ENCODE results near the gene PRKAG3. TPM values are rescaled to one million over a fixed set of nuclear protein-coding genes. Genes with fewer than 3 reads are reported as not detected.

Gene PRKAG3
- total RNA-seq, 1 donor from 2014 or later = 2.9 TPM

GRCh38 chr2:218826791-218827190 is 4.8 kb downstream of the PRKAG3 start:
- DNase-seq (ENCODE audit: low spot score in 2 of 2, unreplicated experiment in 2 of 2) = no peak
- H3K27ac Mint-ChIP-seq = no peak overlapping the region
- H3K4me3 Mint-ChIP-seq = no peak overlapping the region
- no peaks in the 10 kb centered on the region for H3K36me3 Mint-ChIP-seq
- no peaks in the 10 kb centered on the region for H3K9me3 Mint-ChIP-seq
- H3K27me3 Mint-ChIP-seq (ENCODE audit: low read depth) = peaks cover 6% of the 10 kb centered on the region
- TF ChIP-seq, protein P1, sequence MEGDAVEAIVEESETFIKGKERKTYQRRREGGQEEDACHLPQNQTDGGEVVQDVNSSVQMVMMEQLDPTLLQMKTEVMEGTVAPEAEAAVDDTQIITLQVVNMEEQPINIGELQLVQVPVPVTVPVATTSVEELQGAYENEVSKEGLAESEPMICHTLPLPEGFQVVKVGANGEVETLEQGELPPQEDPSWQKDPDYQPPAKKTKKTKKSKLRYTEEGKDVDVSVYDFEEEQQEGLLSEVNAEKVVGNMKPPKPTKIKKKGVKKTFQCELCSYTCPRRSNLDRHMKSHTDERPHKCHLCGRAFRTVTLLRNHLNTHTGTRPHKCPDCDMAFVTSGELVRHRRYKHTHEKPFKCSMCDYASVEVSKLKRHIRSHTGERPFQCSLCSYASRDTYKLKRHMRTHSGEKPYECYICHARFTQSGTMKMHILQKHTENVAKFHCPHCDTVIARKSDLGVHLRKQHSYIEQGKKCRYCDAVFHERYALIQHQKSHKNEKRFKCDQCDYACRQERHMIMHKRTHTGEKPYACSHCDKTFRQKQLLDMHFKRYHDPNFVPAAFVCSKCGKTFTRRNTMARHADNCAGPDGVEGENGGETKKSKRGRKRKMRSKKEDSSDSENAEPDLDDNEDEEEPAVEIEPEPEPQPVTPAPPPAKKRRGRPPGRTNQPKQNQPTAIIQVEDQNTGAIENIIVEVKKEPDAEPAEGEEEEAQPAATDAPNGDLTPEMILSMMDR (IDR thresholded peaks at IDR 0.05; ENCODE audit: unreplicated experiment) = no peak
- no peaks in the 10 kb centered on the region for H3K4me1 Mint-ChIP-seq

DNA sequence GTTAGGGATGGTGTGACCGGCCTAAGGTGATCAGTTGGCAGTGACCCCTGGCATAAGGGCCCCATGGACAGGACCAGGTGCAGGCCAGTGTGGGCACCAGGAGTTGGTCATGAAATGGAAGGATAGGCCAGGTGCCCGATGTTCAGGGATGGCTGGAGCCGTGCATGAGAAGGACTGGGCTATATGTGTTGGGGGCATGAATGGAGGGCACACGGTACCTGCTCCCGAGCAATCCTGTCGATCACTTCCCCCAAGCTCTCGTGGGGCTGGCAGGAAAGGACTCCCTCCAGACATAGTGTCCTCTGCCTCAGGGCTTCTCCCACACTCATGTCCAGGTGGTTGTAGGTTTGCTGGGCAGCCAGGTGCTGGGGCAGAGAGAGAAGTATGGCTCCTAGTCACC is 7.6 kb downstream of the PRKAG3 start:
- Mint-ChIP-seq H3K27me3 (ENCODE audit: low read depth) (peaks cover 6% of the 10 kb centered on the region), H3K4me3 (no peak overlapping the region), H3K4me1 (no peaks in the 10 kb centered on the region), H3K36me3 (peaks cover 4% of the 10 kb centered on the region), H3K27ac (no peak overlapping the region), H3K9me3 (no peaks in the 10 kb centered on the region)
- TF ChIP-seq, protein P1 (IDR thresholded peaks at IDR 0.05; ENCODE audit: unreplicated experiment) = no peak
- no peak for DNase-seq (ENCODE audit: low spot score in 2 of 2, unreplicated experiment in 2 of 2)

GRCh38 chr2:218823196-218823855 is 8.3 kb downstream of the PRKAG3 start:
- Mint-ChIP-seq H3K27ac (no peak overlapping the region), H3K4me1 (no peaks in the 10 kb centered on the region), H3K27me3 (ENCODE audit: low read depth) (peaks cover 6% of the 10 kb centered on the region), H3K36me3 (peaks cover 10% of the 10 kb centered on the region), H3K4me3 (no peak overlapping the region), H3K9me3 (no peaks in the 10 kb centered on the region)
- no peak for DNase-seq (ENCODE audit: low spot score in 2 of 2, unreplicated experiment in 2 of 2)
- TF ChIP-seq, protein P1 (IDR thresholded peaks at IDR 0.05; ENCODE audit: unreplicated experiment) = no peak

GRCh38 chr2:218822622-218823021 is 9.0 kb downstream of the PRKAG3 start:
- Mint-ChIP-seq H3K27me3 (ENCODE audit: low read depth) (peaks cover 4% of the 10 kb centered on the region), H3K36me3 (peaks cover 14% of the 10 kb centered on the region), H3K4me1 (no peaks in the 10 kb centered on the region), H3K27ac (no peak overlapping the region), H3K4me3 (no peak overlapping the region), H3K9me3 (no peaks in the 10 kb centered on the region)
- DNase-seq (ENCODE audit: low spot score in 2 of 2, unreplicated experiment in 2 of 2) = no peak
- TF ChIP-seq, protein P1 (IDR thresholded peaks at IDR 0.05; ENCODE audit: unreplicated experiment) = no peak

- TF ChIP-seq, protein P1 (IDR thresholded peaks at IDR 0.05; ENCODE audit: unreplicated experiment) = no peak
- H3K36me3 Mint-ChIP-seq = peaks cover 20% of the 10 kb centered on the region
- H3K27ac Mint-ChIP-seq = no peak overlapping the region
- no peaks in the 10 kb centered on the region for H3K27me3 Mint-ChIP-seq (ENCODE audit: low read depth)
- H3K4me1 Mint-ChIP-seq = no peaks in the 10 kb centered on the region
- no peak for DNase-seq (ENCODE audit: low spot score in 2 of 2, unreplicated experiment in 2 of 2)
- H3K4me3 Mint-ChIP-seq = no peak overlapping the region
- H3K9me3 Mint-ChIP-seq = no peaks in the 10 kb centered on the region
These were observed 9.9 kb downstream of the PRKAG3 start for GRCh38 chr2:218821605-218822211.
